SJSA1 (cell line): ENCODE results near the gene HIRIP3. TPM values are rescaled to one million over a fixed set of nuclear protein-coding genes. Genes with fewer than 3 reads are reported as not detected.
"Not testable (repeated sequence)": the region's sequence is repeated elsewhere in the genome, so short reads cannot be mapped to it uniquely, and the experiment has no call there.

Source experiments
- DNase-seq, 2 experiments: peaks; one replicate each; pipeline ENCODE4 v3.0.0-alpha.2; 2015 to 2020; ENCODE audit warnings: low spot score in 2 of 2, low read depth in 1 of 2
- H3K27ac ChIP-seq: fragments of 250-450 bp; sonication (Bioruptor Pico); 2 replicates; pipeline ENCODE4 v1.5.1; 2020; ENCODE audit warnings: mild to moderate bottlenecking, moderate library complexity
- H3K27me3 ChIP-seq: fragments of 250-450 bp; sonication (Bioruptor Pico); replicated peaks from 2 replicates; pipeline ENCODE4 v1.5.1; 2020; ENCODE audit warnings: mild to moderate bottlenecking, moderate library complexity
- H3K36me3 ChIP-seq: fragments of 250-450 bp; sonication (Bioruptor Pico); 2 replicates; pipeline ENCODE4 v1.5.1; 2020; ENCODE audit warnings: mild to moderate bottlenecking
- H3K4me1 ChIP-seq: fragments of 250-450 bp; sonication (Bioruptor Pico); replicated peaks from 2 replicates; pipeline ENCODE4 v1.6.1; 2021; ENCODE audit warnings: mild to moderate bottlenecking
- H3K4me3 ChIP-seq: fragments of 250-450 bp; sonication (Bioruptor Pico); 2 replicates; pipeline ENCODE4 v1.5.1; 2020; ENCODE audit warnings: mild to moderate bottlenecking
- H3K9me3 ChIP-seq: fragments of 250-450 bp; sonication (Bioruptor Pico); replicated peaks from 2 replicates; pipeline ENCODE4 v1.5.1; 2020; ENCODE audit warnings: mild to moderate bottlenecking
- total RNA-seq: library from RNA; depleted of rRNA; stranded (reverse); fragments of >200 nt; shearing (Covaris generic); gene quantifications from 2 replicates; pipeline ENCODE4 v1.2.3, GENCODE V29; 2014; rRNA removed

HIRIP3 gene, protein sequence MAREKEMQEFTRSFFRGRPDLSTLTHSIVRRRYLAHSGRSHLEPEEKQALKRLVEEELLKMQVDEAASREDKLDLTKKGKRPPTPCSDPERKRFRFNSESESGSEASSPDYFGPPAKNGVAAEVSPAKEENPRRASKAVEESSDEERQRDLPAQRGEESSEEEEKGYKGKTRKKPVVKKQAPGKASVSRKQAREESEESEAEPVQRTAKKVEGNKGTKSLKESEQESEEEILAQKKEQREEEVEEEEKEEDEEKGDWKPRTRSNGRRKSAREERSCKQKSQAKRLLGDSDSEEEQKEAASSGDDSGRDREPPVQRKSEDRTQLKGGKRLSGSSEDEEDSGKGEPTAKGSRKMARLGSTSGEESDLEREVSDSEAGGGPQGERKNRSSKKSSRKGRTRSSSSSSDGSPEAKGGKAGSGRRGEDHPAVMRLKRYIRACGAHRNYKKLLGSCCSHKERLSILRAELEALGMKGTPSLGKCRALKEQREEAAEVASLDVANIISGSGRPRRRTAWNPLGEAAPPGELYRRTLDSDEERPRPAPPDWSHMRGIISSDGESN
- 20.3 and 28.0 TPM in 2 replicates for total RNA-seq

DNA sequence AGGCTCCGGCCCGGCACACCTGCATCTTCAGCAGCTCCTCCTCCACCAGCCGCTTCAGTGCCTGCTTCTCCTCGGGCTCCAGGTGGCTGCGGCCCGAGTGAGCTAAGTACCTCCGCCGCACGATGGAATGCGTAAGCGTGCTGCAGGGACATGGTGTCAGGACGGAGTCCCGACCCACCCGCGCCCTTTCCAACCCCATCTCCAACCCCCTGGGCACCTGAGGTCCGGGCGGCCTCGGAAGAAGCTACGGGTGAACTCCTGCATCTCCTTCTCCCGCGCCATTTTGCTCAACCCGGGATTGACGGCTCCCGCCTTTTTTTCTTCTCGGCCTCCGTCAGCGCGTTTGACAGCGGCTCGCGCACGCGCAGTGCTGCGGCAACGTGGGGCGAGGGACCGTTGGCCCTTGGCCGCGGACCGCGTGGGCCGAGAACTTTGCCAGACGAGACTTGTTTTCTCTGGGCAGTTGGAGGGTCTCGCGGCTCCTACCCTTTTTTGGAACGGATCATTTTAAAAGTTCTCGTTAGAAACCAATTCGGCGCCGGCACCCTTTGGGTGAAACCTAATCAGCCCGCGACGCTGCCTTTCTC lies at the start of gene HIRIP3:
Gene HIRIP3, minus strand, starts transcription at position 294 of the 587 bp plus-strand sequence. Its CDS starts 12 bp downstream, at position 282.
- H3K36me3 ChIP-seq: peaks cover 74% of the 10 kb centered on the region
- peak; percentile 89 to 90 for DNase-seq

DNA sequence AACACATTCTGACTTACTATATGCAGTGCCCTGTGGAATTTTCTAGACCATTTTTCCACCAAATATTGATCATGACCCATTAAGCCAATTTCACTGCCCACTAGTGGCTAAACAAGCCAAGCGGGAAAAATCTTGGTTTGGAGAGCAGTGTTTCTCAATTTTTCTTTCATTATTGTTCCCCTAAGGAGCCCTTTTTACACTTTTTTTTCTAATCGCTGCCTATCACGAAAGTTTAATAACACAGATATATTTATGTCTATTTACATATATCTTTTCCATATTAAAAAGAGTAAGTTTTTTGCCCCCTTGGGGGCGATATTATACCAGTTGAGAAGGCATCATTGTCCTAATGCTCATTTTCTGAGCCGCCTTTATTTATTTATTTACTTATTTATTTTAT lies 46.4 kb upstream of the HIRIP3 start:
- Histone ChIP-seq H3K36me3 (no peaks in the 10 kb centered on the region), H3K9me3 (no peaks in the 10 kb centered on the region), H3K27me3 (no peaks in the 10 kb centered on the region), H3K4me3 (no peak overlapping the region), H3K4me1 (no peaks in the 10 kb centered on the region), H3K27ac (no peak overlapping the region)
- DNase-seq: peak in 1 of 2 experiments; percentile 14

More for the DNA sequence above, at the start of gene HIRIP3:
- H3K27me3 ChIP-seq: no peaks in the 10 kb centered on the region
- peak within 1 kb of the TSS; percentile 97 for H3K27ac ChIP-seq
- H3K9me3 ChIP-seq: no peaks in the 10 kb centered on the region
- peak within 1 kb of the TSS; percentile 55 for H3K4me3 ChIP-seq
- peaks cover 22% of the 10 kb centered on the region for H3K4me1 ChIP-seq

DNA sequence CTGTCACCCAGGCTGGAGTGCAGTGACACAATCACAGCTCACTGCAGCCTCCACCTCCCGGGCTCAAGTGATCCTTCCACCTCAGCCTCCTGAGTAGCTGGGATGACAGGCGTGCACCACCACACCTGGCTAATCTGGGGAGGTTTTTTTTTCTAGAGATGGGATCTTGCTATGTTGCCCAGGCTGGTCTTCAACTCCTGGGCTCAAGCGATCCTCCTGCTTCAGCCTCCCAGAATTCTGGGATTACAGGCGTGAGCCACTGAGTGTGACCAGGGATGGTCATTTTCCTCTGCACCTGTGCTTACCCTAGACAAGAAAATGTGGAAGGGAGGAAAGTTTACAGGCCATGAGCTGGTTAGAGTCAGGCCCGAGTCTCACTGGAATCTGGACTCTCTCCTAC lies 45.3 kb upstream of the HIRIP3 start:
- not testable (repeated sequence) for H3K4me3 ChIP-seq, DNase-seq, H3K4me1 ChIP-seq, H3K36me3 ChIP-seq, H3K27ac ChIP-seq, H3K9me3 ChIP-seq, H3K27me3 ChIP-seq

DNA sequence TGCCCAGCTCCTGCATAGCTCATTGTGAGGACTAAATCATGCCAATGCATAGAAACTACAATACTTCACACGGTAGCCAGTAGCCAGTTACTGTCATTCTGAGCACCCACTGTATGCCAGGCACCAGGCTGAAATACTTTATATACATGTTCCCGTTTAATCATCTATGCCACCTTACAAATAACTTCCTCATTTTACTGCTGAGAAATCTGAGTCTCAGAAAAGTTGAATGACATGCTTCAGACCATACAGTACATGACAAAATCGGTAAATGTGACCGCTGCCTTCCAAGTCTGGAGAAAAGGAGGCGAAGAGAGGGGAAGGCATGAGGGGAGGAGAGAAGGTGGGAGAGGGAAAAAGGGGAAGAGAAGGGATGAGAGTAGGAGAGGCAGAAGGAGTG lies 44.8 kb upstream of the HIRIP3 start:
- no peak for DNase-seq
- H3K4me1 ChIP-seq: no peaks in the 10 kb centered on the region
- no peak overlapping the region for H3K4me3 ChIP-seq

DNA sequence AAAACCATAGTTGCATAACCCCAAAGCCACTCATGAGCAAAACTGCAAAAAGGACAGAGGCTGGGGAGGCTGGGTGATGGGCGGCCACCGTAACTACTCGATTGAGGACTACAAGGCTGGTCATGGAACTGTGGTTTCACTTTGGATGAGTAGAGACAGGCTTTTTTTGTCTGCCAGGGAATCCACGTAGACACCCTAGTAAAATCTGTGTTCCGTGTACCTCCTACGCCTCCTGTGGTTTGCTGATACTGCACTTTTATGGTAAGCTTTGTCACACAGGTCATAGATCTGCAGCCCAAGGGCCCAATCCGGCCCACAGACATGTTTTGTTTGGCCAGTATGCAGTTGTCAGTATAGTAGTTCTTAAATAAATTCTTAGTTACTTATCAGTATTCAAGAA lies 37.9 kb upstream of the HIRIP3 start:
- Histone ChIP-seq H3K27me3 (peaks cover 26% of the 10 kb centered on the region), H3K9me3 (no peaks in the 10 kb centered on the region), H3K4me1 (no peaks in the 10 kb centered on the region), H3K27ac (no peak overlapping the region), H3K36me3 (no peaks in the 10 kb centered on the region), H3K4me3 (no peak overlapping the region)
- no peak for DNase-seq

More for the DNA sequence above, 44.8 kb upstream of the HIRIP3 start:
- no peaks in the 10 kb centered on the region for H3K36me3 ChIP-seq
- no peak overlapping the region for H3K27ac ChIP-seq
- H3K9me3 ChIP-seq: no peaks in the 10 kb centered on the region
- H3K27me3 ChIP-seq: no peaks in the 10 kb centered on the region

DNA sequence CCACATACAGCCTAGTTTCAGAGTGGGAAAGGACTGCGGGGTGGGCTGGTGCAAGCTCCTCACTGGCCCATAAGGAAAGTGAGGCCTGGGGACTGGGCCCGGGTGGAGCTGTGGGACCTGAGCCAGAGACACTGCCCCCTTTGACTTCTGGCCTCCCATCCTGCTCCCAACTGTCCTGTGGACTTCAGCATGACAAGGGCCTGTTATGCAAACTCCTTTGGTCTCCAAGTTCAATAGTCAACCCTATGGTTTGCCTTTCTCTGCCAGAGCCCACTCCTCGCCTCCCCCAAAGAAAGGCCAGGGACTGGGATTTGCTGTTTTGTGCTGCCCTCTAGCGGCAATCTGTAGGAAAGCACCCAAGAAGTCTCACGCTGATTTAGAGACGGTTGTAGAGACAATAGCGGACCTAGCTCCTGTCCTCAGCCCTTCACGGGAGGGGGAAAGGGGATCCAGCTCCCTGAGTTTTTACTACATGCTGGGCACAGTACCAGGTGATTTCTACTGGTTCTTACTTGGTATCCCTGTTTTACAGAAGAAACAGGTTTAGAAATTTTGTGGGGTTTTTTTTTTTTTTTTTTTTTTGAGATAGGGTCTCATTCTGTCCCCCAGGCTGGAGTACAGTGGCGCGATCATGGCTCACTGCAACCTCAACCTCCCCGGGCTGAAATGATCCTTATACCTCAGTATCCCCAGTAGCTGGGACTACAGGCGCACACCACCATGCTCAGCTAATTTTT lies 36.8 kb upstream of the HIRIP3 start:
- no peak overlapping the region for H3K4me3 ChIP-seq
- peaks cover 28% of the 10 kb centered on the region for H3K27me3 ChIP-seq
- H3K4me1 ChIP-seq: no peaks in the 10 kb centered on the region
- no peak overlapping the region for H3K27ac ChIP-seq
- no peaks in the 10 kb centered on the region for H3K36me3 ChIP-seq
- DNase-seq: peak in 1 of 2 experiments; percentile 64
- H3K9me3 ChIP-seq: no peaks in the 10 kb centered on the region

DNA sequence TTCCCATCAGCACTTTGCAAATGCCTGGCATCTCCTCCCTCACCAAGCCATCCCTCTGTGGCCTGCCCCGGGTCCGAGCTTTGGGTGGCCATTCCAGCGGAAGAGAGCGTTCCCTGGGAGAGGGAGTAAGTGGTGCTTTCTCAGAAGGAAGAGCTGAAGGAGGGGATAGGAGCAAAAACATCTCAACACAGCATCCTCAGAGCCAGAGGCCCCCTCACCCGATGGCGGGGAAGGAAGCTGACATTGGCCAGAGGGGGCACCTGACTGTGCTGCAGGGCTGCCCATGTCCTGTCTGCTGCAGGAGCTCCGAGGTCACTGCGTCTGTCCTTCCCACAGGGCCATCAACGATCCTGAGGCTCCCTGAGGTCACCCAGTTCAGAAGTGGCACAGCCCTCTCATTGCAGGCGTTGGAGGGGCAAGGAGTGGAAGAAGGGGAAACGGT lies 36.1 kb upstream of the HIRIP3 start:
- no peaks in the 10 kb centered on the region for H3K9me3 ChIP-seq
- no peaks in the 10 kb centered on the region for H3K36me3 ChIP-seq
- peaks cover 31% of the 10 kb centered on the region for H3K27me3 ChIP-seq
- no peak overlapping the region for H3K27ac ChIP-seq
- H3K4me3 ChIP-seq: no peak overlapping the region
- no peak for DNase-seq
- H3K4me1 ChIP-seq: no peaks in the 10 kb centered on the region

DNA sequence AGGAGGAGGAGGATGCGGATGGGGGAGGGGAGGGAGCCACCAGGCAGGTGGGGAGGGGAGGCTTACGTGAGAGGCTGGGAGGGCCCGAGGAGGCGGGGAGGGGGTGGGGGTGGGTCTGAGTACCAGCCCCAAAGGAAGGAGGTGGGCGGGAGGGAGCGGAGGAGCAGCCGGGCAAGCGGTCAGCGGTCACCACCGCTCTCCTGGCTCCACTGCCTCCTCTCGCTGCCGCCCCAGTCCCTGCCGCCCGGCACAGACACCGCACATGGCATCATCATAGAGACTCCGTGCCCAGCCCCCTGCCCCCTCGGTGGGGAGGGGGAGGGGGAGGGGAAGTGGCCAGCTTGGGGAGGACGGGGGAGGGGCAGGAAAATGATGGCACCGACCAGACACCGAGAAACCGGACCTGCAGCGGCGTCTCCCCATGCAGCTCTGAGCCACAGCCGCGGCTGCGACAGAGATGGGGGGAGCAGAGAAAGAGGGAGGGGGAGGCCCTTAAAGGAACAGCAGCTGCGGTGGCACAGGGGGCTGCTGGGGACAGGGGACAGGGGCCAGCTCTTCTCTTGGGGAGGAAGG lies 35.5 kb upstream of the HIRIP3 start, which contains the start of gene TLCD3B:
Gene TLCD3B, minus strand, starts transcription at position 431 of the 573 bp plus-strand sequence. CDS start 744 bp downstream, outside the sequence.
- Histone ChIP-seq H3K4me3 (no peak within 1 kb of the TSS), H3K36me3 (no peaks in the 10 kb centered on the region), H3K27me3 (peaks cover 32% of the 10 kb centered on the region), H3K4me1 (no peaks in the 10 kb centered on the region), H3K9me3 (no peaks in the 10 kb centered on the region), H3K27ac (no peak within 1 kb of the TSS)
- no peak for DNase-seq

DNA sequence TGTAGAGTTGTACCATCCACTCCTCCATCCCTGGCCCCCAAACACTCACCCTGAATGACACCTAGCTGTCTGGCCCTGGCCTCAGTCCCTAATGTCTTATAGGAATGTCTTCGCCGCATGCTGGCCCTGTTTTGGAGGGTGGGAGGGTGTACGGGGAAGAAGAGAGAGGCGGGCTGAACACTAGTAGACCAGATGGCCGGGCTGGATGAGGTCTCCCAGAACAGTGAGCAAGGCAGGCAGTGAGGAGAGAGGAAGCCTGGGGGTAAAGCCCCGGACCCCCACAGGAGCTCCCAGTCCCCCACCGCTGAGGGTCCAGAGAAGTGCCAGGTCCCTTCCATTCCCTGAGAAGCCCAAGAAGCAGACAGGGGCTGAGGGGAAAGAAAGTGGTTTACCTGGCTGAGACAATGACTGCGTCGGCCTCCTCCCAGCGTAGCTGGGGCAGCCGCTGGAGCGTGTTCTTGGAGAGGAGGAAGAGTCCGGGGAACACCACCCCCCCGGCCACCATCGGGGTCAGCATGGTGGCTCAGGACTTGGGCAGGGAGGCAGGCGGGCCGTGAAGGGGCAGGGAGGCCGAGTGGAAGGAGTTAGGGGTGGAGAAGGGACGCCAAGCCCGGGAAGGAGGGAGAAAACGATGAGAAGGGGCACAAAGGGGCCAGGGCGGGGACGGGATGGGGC lies 34.7 kb upstream of the HIRIP3 start:
- no peak for DNase-seq
- H3K27me3 ChIP-seq: peaks cover 40% of the 10 kb centered on the region
- H3K36me3 ChIP-seq: no peaks in the 10 kb centered on the region
- no peaks in the 10 kb centered on the region for H3K9me3 ChIP-seq
- no peaks in the 10 kb centered on the region for H3K4me1 ChIP-seq
- H3K27ac ChIP-seq: no peak overlapping the region
- no peak overlapping the region for H3K4me3 ChIP-seq

DNA sequence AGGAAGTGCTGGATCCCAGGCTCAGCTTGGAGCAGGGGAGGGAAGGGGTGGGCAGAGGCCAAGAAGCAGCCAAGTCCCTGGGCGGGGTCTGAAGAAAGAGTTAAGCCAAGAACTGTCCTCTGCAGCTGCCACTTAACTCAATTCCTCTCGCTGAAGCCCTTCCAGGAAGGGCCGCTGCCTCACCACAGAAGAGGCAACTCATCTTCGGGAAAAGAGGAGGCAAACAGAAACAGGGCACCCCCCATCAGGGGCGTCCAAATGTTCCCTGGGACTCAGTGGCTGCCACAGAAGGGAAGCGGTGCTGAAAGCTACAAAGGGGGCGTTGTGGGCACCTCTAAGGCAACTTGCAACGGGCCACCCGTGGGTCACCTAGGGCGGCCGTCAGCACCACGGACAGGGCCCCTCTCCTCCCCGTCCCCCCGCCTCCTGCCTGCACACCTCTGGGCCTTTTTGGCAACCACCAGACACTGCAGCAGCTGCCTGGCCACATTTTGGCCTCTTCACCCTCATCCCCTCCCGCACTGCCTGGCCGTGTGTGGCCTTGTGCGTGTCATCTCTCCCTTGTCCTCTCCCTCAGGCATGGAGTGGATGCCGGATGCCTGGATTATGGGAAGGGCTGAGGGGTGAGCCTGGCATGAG lies 33.1 kb upstream of the HIRIP3 start:
- Histone ChIP-seq H3K27me3 (peaks cover 50% of the 10 kb centered on the region), H3K27ac (no peak overlapping the region), H3K36me3 (no peaks in the 10 kb centered on the region), H3K9me3 (no peaks in the 10 kb centered on the region), H3K4me1 (no peaks in the 10 kb centered on the region), H3K4me3 (no peak overlapping the region)
- DNase-seq: no peak

DNA sequence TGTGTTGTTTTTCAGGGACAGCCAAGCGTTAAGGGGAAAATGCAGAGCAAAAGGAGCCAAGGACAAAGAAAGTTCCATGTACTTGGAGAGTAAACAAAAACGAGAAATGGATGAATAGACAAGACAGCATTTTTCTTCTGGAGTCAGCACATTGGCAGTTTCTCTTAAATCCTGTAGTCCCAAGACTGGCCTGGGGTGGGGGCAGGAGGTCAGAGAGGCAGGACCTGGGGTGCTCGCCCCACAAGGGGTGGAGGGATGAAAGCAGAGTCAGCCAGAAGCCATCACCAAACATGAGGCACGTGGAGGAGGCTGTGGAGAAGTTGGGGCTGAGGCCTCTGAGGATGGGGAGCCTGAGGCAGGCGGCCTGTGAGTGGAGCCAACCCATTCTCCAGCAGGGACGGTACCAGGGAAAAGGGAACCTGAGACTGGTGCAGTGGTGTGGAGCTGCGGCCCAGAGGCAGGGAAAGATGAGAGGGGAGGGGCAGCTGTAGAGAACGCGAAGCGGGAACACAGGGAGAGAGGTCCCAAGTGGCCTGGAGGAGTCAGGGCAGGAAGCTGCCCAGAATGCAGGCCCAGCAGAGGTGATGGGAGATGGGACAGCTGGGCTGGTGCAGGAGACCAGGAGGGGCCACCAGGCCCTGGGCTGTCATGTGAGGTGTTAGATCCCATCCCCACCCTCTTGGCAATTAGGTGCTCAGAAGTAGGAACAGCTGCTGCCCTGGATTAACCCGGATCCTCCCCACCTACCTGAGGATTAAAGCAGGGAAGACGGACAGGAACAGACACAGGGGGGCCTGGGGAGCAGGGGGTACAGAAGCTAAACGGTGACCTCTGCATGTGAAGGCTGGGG lies 32.4 kb upstream of the HIRIP3 start:
- H3K36me3 ChIP-seq: no peaks in the 10 kb centered on the region
- H3K27ac ChIP-seq: no peak overlapping the region
- no peaks in the 10 kb centered on the region for H3K4me1 ChIP-seq
- DNase-seq: no peak
- H3K4me3 ChIP-seq: no peak overlapping the region
- H3K9me3 ChIP-seq: no peaks in the 10 kb centered on the region
- H3K27me3 ChIP-seq: peaks cover 50% of the 10 kb centered on the region

DNA sequence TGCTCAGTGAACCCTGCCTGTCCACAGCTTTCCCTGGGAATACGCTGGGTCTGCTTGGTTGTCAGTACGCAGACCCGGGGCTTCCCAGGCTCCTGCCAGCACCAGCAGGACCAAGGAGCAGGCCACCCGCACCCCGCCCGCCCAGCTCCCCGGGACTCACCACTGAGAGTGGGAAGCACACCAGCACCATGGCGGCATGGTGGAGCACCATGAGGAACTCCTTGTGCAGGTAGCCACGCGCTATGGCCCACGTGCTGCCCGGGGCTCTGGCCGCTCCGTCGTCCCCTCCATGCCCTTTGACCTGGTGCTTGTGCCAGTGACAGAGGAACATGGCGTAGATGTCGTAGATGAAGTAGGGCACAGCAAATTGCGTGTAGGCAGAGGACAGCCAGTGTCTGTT lies 31.0 kb upstream of the HIRIP3 start:
- H3K27me3 ChIP-seq: peaks cover 41% of the 10 kb centered on the region
- no peak overlapping the region for H3K4me3 ChIP-seq
- no peak for DNase-seq
- H3K4me1 ChIP-seq: no peaks in the 10 kb centered on the region; the same call in 1 of the 2 replicates
- no peak overlapping the region for H3K27ac ChIP-seq
- H3K36me3 ChIP-seq: no peaks in the 10 kb centered on the region
- no peaks in the 10 kb centered on the region for H3K9me3 ChIP-seq
